Measurements from ENCODE around the gene LDHD.

Gene LDHD

GRCh38 chr16:75079346-75079926 is 37.1 kb downstream of the LDHD start:
- no peak for DNase-seq

GRCh38 chr16:75078886-75079285 is 37.7 kb downstream of the LDHD start:
- no peak for DNase-seq

DNA sequence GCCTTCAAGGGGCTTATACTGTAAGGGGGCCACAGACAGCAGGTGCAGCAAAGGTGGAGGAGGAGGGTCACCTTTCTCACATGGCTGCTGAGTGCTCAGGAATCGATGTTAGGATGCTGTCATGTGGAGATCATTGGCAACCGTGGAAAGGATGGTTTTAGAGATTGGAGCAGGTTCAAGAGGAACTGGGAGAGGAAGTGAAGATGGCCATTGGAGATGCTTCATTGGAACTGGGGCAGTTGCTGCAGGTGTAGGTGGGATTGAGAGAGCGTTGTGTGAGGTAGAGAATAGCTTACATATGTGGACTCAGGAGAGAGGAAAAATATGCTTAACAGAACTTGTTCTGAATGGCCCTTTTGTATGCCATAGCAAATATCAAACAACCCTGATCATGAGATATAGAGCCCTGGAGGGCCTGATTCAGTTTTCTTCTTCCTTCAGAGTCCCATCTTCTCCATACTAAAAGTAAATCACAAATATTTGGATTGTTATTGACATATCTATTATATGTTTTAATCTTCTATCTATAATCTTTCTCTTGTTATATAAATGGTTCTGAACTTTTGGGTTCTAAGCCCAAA is 40.8 kb downstream of the LDHD start:
- no peak for DNase-seq

DNA sequence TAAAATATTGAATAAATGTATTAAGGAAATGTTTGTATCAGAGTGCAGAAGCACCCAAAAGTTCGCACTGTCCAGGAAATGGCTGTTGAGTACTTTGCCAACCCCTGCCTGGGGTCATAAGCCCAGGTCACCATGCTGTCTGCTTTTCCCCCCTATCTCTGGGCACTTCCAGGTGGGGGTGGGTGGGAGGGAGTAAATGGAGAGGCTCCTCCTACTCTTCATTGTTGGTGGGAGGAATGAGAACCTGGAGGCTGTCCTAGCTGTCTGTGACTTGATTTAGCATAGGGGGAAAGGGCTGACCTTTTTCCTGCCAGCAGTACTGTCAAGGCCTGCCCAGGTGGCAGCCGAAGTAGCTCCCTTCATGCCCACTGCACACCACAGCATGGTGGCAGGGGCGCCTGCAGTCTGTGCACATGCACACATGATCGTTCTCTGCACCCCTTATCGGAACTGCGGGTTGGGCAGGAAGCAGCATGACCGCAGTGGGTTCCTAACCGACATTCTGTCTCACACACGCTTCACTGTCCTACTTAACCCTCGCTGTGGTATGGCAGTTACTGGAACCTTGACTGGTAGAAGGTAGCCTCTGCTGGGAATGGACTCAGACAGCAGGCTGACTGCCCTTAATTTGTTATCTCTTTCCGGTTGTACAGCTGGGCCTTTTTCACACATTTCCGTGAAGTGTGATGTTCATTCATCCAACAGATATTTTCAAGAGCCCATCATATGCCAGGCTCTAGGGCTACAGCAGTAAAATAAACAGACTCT is 41.5 kb downstream of the LDHD start:
- no peak for DNase-seq

- no peak for DNase-seq
These were observed 42.2 kb downstream of the LDHD start for GRCh38 chr16:75074304-75074793.

GRCh38 chr16:75073545-75074303 is 42.9 kb downstream of the LDHD start:
- no peak for DNase-seq

DNA sequence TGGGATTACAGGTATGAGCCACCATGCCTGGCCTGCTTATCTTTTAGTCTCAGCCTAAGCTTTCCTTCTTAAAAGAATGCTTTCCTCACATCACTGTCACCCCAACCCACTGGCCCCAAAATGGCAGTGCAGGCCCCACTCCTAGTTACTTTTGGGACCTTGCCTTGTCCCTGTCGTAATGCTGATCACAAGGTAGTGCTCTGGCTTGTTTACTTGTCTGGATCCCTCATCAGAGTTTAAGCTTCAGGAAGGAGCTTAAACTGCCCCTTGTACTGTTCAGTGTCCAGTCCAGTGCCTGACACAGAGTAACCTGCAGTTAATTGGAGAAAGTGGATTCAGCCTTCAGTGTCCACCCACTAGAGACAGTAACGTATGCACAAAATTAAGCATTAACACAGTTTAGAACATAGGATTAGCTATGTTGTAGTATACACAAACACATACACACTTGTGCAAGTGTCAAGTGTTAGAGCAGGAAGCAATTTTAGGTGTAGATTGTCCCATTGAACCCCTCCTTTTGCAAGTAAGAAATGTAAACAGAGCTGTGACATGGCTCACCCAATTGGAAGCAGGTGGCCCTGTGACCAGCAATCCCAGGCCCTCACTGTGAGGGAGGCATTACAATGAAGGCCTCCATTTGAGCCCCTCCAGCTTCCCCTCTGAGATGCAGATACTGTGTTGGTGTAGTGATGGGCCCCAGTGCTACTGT is 44.2 kb downstream of the LDHD start:
- DNase-seq = no peak

- DNase-seq = no peak
These were observed 45.0 kb downstream of the LDHD start for GRCh38 chr16:75071621-75072020.

DNA sequence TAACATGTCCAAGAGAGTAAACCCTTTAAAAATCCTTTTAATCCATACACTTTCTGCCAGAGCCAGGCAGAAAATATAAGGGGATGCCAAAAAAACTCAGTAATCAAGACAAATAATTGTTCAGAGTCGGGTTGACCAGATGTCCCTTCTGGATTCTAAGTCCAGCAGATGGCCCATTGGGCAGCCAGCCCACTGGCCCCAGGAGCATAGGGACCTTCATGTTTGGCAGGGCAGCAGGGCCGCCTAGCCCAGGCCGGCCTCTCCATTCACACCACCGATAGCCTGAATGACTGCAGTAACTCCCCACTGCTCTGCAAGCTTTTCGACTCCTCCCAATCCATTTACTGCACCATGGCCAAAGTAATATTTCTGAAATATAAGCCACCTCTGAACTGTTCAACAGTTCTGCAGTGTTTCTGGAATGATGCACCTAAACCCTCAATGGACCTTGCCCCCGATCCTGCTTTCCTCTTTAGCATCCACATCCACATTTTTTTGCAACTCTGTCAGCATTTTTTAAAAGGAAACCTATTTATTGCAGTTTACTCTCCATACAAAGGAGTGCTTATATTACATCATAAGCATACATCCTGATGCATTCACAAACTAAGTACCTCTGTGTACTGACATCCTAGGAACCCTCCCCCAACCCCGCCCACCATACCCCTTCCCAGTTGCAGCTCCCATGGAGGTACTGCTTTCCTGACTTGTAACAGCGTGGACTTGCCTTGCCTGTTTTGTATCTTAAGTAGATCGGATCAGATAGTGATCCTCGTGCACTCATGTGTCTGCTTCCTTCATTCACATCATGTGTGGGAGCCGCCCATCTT is 46.4 kb downstream of the LDHD start:
- no peak for DNase-seq

GRCh38 chr16:75068085-75069031 is 48.2 kb downstream of the LDHD start:
- no peak for DNase-seq

DNA sequence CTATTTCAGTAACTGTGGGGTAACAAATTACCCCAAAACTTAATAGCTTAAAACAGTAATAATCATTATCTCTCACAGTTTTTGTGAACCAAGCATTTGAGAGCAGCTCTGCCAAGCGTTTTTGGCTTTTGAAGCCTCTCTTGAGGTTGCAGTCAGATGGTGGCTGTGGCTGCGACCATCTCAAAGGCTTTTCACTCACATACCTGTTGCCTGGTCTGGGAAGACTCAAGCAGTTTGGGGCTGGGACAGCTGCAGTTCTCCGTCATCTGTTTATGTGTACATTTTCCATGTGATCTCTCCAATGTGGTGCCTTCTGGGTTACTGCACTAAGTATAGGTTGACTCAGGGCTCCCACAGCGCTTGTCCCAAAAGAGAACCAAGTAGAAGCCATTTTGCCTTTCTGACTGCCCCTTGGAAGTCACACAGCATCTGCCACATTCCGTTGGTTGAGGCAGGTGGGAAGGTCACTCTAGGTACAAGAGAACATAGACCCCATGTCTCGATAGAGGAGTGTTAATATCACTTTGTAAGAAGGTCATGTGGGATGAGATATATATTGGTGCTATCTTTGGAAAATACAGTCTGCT is 49.6 kb downstream of the LDHD start:
- DNase-seq = no peak

DNA sequence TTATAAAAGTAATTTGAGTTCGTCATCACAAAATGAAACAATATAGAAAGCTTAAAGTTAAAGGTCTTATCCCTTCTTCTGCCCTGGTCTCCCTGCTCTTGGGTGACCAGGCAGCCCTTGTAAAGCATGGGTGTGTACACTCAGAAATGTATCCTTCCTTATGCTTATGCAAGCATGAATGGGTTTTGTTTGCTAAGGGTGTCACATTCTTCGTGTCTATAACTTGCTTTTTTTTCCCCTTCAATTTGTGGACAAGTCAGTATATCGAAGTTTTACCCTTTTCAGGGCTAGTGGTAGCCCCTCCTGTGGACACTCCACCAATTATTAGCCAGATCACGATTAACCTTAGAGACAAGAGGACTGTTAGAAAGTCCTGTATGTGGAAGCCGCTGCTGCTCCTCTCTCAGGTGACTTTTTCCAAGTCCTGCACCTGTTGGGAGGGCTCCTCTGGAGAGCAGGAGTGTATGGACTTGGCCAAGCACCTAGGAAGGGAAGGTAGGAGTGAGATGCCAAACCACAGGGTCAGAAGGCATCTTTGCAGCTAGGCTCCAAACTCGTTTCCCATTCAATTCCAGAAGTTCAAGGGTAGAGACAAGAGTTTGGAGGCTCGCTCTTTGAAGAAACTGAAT is 50.9 kb downstream of the LDHD start:
- no peak for DNase-seq

DNA sequence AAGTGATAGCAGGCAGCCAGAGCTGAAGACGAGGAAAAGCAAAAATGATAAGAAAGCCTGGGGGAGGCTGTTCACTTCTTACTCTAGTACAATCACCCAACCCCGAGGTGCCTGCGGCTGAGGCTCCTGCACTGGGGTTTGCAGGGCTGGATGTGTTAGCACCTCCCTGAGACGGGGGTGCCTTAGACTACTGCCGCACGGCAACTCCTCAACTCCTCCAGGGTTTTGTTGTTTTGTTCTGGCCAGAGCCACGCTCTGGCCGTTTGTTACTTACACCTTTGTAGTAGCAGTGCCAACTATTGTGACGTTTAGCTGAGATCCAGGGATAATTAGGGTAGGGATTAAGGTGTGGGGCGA is 51.5 kb downstream of the LDHD start:
- no peak for DNase-seq

GRCh38 chr16:75064403-75065148 is 52.0 kb downstream of the LDHD start:
- DNase-seq = no peak

DNA sequence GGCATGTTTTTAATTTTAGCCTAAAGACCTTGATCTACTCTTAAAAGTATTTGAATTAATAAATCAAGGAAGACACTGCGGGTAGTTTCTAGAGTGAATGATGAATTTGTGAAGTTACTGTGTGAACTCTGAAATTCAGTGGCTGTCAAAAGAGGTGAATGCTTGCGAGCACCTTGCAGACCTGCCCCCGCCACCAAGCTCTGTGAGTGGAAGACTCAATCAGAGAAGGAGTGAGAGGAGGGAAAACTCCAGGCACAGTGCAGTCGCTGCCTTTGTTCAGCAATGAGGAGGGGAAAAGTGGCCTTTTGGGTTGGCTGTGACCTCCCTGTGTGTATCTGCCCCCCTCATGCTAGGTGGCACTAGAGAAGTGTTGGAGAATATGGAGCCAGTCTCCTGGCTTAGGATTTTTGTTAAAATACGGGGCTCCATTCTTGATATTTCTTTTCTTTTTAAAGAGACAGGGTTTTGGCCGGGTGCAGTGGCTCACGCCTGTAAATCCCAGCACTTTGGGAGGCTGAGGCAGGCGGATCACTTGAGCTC is 53.0 kb downstream of the LDHD start:
- DNase-seq = no peak

- no peak for DNase-seq
These were observed 53.6 kb downstream of the LDHD start for GRCh38 chr16:75062976-75063346.

DNA sequence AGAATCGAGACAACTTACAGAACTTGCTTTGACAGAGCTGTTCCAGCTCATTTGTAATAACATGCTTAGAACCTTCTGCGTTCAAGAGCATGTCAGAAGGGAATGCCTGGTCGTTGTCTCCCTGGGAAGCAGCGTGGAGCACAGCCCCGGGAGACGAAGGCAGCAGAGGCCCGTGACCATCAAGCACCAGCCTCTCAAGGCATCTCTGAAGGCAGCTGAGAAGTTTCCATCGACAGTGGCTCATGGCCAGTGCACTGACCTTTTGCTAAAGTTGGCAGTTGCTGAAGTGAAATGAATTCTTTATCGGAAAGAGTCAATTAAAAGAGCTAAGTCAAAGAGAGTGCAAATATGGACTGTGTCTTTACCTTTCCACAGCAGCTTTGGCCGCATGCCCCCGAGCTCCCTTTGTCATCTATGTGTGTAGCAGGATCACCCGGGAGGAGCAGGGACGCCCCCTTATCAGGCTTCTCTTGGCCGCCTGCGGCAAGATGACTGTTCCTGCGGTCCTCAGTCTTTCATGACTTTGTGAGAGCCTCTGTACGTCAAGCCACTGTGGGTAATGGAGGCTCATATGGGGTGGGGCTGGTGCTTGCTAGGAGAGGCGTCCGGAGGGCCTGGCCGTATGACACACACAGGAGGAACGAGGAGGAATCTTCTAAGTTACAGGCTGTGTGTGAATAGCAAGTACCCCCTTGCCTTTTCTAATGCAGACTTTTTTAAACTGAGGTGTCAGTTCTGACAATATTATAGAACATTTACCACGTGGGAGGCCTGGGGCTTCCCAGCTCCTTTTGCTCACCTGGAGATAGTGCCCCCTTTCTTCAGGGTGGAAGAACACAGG is 54.2 kb downstream of the LDHD start:
- no peak for DNase-seq
